Suprapubic skin (tissue), 3 donors: Measurements from ENCODE around the gene AHSG.

Experiments
- CTCF ChIP-seq, 2 donors: fragments of 200-600 bp in 1 of 2; fragments of 450-650 bp in 1 of 2; sonication (generic) in 1 of 2; IDR thresholded peaks; one replicate each; pipeline ENCODE4 v1.5.1; 2016 to 2019; ENCODE audit warnings: antibody characterized with exemption in 2 of 2, mild to moderate bottlenecking in 1 of 2, moderate library complexity in 1 of 2
- POLR2A ChIP-seq, 2 donors: fragments of 450-650 bp; IDR thresholded peaks; one replicate each; pipeline ENCODE4 v1.6.1; 2017; ENCODE audit warnings: antibody characterized with exemption in 2 of 2, mild to moderate bottlenecking in 2 of 2, moderate library complexity in 2 of 2

GRCh38 chr3:186669378-186670084 is 56.7 kb downstream of the AHSG start:
- TF ChIP-seq POLR2A (IDR thresholded peaks at IDR 0.05) (no peak), CTCF (IDR thresholded peaks at IDR 0.05) (no peak)
